GM19238 (cell line): Measurements from ENCODE around the gene SLC35G4.
"Not testable (repeated sequence)": the region's sequence is repeated elsewhere in the genome, so short reads cannot be mapped to it uniquely, and the experiment has no call there.

Experiments
- DNase-seq: peaks from one replicate; pipeline ENCODE4 v3.0.0; 2011; ENCODE audit warnings: low spot score; ENCODE audit not compliant: insufficient read length

Gene SLC35G4

DNA sequence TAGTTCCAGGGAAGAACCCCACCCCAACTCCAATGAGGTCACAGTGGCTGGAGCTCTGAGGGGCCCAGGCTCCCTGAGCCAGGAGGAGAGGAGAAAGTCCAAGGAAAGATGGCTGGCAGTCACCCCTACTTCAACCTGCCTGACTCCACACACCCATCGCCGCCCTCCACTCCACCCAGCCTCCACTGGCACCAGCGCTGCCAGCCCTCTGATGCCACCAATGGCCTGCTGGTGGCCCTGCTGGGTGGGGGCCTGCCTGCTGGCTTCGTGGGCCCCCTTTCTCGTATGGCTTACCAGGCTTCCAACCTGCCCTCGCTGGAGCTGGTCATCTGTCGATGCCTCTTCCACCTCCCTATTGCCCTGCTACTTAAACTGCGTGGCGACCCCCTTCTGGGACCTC, at the start of gene SLC35G4:
SLC35G4 (plus strand) TSS at position 109 of the 400 bp plus-strand sequence; CDS start at position 109, 0 bp downstream.
- DNase-seq: not testable (repeated sequence)

DNA sequence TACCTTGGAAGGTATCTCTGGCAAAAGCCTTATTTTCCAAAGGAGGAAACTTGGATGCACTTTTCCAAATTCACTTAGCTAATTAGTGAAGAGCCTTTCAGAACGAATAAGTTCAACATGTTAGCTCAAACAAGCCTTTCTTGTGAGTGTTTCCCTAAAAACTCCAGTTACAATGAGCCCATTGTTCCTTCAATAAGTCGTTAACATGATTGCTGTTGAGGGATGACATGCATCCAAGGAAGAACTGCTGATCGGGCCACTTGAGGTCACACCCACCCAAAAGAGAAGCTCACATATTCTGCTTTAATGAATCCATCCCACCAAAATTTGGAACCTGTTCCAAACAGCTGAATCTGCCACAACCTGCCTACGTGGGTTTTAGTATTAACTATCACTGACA, 48.1 kb upstream of the SLC35G4 start:
- DNase-seq: no peak

DNA sequence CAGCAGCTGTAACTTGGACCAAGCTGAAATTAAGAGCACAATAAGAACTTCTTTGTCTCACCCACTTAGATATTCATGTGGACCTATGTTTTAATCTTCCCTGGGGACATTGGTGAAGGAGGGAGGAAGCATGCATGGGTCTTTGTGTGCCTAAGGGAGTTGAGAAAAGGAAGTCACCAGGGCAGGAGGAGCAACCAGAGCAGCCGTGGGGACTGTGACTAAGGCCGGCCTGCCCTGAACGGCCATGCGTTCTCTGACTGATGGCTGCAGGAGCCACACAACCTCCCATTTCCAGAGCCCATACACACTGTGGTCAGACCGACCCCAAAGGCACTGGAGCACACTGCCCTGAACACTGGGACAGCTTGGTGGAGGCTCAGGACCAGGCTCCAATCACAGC, 43.7 kb upstream of the SLC35G4 start:
- DNase-seq: no peak

DNA sequence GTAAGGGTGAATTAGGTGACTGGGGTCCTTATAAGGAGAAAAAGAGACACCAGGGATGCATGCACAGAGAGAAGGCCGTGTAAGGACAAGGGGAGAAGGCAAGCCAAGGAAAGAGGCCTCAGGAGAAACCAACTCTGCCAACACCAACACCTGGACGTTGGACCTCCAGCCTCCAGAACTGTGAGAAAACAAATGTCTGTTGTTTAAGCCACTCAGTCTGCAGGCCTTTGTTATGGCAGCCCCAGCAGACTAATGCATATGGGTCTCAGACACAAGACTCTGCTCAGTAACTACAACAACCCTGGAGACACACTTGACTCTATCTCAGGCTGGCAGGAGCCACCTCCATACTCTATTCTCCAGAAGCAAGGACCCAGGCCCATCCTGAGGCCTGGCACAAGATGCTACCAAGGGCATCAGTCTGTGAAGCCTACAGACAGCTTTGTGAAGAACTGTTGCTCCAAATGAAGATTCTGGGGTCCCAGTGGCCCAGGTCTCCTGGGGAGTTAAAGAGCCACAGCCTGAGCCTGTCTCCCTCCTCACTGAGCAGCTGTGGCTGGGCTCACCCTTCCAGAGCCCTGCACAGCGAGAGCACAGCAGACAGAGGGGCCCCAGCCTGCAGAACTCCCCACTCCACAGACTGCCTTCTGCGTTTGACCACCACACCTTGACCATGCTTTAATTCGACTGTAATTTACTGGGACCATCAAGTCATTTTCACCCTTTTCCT, 43.0 kb upstream of the SLC35G4 start:
- DNase-seq: no peak

DNA sequence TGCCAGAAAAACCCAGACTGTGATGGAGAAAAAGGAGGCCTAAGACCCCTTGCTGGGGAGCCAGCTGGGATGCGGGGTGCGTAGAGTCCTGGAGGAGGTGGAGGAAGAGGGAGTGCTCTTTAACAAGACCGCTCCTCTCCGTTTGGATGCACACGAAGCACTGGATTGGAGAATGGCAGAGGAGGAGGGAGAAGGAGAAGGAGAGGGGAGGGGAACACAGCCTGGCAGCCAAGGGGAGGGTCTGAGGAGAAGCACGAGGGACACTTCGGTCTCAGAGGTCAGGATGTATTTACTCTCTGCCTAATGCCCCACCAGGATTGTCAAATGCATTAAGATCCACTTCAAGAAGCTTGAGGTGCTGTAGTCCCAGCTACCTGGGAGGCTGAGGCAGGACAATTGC, 42.0 kb upstream of the SLC35G4 start:
- DNase-seq: no peak

DNA sequence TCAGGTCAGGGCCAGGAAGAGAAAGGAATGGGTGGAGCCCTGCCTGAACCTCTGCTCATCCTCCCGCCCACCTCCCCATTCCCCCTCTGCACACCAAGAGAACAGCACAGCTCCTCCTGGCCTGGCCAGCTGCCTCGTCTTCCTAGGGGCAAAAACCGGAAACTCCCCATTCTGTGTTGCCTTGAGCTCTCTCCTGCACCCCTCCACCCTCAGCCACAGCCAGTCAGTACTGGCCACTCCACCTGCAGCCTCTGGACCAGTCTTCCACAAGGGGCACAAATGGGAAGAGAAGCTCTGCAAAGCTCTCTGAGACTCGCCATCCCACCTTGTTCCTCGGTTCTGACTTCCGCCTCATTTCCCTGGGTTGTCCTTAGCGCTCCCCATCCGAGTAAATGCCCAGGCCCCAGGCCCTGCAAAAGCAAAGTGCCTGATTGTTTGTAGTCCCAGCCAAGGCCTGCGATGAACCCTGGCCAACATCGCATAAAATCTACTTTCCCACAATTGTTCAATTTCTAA, 39.3 kb upstream of the SLC35G4 start:
- DNase-seq: no peak

DNA sequence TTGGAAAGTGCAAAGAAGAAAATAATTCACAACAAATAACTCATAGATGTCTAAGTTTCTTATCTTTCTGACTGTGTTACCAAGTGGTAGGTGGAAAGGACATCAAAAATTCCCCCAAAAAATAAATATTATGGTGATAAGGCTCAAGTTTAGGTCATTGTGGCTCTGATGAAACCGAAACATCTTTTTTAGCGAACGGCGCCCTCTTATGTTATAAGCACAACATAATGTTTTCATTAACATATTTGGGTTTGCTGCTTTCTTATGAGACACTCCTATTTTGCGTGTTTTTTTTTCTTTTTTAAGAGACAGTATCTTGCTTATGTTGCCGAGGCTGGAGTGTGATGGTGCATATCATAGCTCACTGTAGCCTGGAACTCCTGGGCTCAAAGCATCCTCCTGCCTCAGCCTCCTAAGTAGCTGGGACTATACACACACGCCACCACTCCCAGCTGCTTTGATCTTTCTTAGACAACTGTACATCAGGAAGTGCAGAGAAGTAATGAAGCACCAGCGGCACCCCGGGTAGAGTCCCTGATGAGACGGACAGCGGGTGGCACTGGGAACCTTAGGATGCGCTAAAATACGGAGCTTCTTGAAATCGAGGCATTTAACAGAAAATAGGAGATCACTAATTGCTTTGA, 38.5 kb upstream of the SLC35G4 start:
- DNase-seq: no peak

DNA sequence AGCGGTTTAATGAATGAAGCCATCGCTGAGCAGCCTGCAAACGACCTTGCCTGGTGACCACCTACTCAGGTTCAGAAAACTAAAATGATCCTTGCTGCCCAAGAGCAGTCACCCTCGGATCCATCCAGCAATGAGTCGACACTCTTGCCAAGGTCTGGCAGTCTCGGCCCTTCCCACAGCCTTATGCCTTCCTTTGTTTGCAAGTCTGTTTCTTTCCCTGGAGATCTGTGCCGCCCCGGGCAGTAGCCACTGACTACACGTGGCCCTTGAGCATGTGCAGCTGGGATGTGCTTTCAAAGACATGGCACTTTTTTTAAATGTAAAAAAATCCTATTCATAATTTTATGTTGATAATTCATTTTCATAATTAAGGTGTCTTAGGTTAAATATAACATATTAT, 37.2 kb upstream of the SLC35G4 start:
- no peak for DNase-seq

DNA sequence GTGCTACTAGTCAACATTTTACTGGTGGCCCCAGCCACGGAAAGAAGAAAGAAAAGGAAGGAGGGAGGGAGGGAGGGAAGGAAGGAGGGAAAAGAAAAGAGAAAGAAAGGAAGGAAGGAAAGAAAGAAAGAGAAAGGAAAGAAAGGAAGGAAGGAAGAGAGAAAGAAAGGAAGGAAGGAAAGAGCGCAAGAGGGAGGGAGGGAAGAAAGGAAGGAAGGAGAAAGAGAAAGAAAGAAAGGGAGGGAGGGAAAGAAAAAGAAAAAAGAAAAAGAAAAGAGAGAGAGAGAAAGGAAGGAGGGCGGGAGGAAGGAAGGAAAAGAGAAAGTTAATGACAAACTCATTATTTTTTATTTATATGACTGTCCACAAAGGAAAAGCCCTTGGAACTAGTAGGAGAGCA, 34.9 kb upstream of the SLC35G4 start:
- DNase-seq: no peak

DNA sequence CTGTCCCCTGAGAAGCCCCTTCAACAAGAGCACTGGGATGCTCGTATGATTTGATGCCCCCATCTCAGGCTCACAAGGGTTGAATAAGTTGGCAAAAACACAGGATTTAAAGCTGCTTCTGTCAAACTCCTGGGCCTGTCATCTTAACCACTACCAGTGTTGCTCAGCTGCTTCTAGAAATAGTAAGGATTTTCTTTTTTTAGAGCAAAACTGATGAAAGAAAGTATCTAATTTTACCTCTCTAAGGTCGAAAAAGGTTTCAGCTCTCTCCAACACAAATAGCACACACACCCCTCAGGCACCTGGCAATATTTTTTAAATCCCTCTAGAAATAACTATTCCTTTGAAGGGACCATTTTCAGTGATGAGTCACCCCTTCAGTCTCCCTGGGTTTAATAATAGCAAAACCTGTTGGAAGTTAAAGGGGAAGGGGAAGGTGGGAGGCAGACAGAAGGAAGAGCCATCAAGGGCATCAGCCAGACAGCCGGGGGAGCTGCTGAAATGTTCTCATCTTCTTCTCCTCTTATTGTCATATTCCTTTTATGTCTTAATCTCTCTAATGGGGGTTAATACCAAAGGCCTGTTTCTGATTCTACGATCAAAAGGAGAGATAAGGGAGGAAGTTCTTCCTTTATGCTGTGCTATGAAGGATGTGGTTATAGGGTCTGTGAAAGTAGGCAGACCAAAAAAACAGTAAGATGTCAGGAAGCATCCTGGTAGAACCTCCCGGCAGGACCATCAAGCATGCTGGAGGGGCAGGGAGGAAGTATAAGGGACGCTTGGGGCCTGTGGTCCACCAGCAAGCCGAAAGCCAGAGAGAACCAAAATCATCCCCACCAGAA, 31.9 kb upstream of the SLC35G4 start:
- DNase-seq: no peak

DNA sequence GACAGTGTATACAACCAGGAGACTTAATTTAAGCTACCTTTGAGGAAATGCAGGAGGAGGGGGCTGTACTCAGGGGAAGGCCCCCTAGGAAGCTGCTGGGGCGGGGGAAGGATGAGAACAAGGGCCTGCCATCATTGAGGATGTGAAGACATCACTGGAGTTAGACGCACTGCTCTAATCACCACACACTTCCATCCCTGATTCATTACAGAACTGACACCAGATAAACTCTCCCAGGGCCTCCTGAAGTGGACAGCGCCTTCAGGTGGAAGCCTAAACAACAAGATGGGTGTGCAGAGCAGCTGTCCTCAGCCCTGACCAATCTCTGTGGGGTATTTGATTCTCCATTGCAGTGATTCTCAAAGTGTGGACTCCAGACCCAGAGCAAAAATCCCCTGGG, 30.6 kb upstream of the SLC35G4 start:
- no peak for DNase-seq

DNA sequence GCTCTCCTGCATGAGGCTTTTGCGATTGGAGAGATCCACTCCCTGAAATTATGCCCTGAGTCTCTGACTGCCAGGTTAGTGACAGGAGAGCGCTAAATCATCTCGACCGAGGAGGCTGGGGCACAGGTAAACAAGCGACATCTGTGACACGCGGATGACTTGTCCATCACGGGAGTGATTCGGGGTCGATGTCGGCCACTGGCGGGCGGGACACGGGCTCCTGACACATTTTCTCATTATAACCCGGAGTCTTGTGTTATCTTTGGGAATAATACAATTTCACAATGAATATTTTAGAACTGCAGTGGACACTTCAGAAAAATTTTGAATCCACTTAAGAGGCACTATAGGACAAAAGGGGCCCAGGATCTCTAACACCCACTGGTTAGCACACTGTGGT, 29.5 kb upstream of the SLC35G4 start:
- no peak for DNase-seq

DNA sequence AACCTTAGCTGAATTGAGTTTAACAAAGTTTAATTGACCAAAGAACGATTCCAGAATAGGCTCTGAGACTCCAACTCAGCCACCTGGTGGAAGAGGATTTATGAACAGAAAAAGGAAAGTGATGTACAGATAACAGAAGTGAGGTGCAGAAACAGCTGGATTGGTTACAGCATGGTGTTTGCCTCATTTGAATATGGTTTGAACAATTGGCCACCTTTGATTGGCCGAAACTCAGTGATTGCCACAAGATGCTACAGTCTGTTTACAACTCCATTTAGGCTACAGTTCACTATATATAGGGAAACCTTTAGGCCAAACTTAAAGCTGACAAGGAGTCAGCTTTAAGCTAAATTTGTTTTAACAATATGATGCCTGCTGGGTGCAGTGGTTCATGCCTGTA, 28.1 kb upstream of the SLC35G4 start:
- no peak for DNase-seq

DNA sequence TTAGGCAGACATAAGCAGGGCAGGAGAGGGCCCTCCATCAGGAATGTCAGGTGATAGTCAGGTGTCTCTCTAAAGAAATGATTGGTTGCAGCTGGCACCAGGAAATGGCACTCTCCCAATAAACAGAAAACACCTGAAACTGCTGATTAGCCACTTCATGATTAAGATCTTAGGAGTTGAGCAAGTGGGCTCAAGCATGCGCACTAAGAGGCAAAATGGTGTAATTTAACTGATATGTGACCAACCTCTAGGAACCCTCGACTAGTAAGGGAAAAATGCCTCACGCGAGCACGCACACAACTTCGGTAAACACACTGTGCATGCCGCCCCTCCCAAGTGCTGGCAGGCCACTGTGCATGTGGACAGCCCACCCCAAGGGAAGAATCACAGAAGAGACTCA, 23.8 kb upstream of the SLC35G4 start:
- DNase-seq: no peak

DNA sequence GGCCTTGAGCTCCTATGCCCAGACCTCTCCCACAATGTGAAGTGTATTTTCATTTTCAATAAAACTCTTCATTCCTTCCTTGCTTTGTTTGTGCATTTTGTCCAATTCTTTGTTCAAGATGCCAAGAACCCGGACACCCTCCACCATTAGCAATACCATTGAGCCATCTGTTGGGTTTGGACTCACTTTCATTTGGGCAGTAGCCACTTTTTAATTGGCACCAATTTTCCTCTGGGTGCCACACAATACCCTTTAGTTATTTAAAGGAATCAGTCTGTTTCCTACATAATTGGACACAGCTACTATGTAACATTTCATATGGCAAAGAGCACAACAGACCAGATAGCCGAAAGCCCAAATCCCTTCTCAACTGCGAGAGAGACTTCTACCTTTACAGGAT, 22.5 kb upstream of the SLC35G4 start:
- DNase-seq: no peak

DNA sequence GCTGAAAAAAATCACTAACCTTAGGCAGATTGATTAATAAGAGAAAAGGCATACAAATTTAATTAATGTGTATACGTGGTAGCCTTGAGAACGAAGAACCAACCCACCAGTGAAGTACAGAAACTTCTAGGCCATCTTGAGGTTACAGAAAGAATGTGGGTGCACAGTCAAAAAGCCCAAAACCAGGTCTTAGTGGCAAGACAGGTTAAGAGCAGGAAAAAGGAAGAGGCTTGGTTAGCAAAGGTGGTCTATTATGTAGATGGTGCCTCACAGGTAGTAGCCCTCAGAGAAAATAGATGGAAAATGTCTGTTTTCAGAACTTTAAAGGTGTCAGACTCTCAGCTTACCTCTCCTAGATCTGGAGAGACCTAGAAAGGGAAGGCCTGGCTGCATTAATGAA, 22.0 kb upstream of the SLC35G4 start:
- DNase-seq: no peak

DNA sequence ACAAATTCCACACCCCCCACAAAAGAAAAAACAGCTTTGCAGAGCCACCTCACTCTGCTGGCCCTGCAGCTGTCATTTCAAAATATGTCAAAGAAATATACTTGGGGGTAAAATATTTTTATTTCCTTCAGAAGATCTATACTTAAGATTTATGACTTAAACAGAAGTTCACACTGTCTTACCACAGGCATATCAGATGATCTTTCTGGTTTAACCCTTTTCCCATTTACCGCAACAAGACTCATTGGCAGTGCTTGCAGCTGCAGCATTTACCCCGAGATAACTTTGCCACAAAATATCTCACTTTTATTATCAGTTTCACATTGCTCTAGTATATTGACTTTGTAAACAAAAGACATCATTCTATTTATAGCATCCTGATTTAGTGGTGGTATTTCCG, 21.6 kb upstream of the SLC35G4 start:
- no peak for DNase-seq

DNA sequence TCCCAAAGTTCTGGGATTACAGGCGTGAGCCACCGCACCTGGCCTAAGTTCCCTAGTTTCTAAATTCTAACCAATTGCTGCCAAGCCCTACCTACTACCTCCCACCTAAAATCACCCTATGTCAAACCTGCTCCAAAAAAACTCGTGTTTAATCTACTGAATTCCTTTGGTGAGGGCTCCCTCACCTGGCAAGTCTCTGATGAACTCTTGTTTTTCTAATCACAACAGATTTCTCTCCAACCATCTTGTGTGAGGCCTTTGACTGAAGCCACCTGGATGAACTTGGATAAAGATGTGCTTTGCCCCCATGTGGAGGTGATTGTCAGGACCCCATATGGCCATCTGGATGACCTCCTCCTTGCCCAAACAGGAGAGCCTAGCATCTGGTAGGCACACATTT, 17.4 kb upstream of the SLC35G4 start:
- DNase-seq: no peak

DNA sequence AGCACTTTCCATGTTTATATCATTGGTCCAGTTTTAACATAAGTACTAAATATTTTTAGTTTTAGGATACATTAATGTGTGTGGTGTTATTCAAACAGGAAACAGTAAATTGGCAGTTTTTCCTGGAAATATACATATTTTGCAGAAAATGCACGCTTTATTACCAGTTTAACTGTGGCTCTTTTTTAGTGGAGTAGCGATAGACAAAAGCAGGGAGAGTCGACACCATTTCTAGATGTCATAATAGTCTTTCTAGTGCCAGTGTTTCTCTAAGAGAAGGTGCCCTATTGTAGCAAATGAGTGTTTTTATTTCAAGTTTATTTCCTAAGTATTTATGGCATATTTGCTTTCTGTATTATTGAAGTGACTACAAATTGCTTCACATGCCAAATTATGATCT, 9.1 kb upstream of the SLC35G4 start:
- no peak for DNase-seq

DNA sequence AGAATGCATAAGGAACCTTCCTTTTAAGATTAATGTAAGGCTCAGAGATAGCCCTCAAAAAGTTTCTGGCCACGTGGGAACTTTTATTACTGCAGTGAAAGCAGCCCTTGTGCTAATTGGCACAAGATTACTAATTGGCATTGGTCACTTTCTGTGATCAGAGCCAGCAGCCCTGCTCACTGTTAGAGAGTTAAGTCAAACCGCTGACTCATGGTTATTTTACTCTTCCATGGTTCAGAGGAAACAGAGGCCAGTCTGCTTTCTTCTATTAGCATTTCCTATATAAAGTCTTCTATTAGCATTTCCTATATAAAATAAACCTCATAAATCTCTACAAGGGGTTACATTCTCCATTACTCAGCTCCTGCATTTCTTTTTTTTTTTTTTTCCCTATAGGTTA, 1.5 kb upstream of the SLC35G4 start:
- no peak for DNase-seq

DNA sequence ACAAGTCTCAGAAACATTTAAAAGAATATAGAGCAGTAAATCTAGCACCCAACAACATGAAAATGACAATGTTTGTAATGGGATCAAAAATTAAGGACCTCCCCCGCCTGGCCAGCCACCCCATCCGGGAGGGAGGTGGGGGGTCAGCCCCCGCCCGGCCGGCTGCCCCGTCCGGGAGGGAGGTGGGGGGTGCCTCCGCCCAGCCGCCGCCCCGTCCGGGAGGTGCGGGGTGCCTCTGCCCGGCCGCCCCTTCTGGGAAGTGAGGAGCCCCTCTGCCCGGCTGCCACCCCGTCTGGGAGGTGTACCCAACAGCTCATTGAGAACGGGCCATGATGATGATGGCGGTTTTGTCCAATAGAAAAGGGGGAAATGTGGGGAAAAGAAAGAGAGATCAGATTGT, 778 bp upstream of the SLC35G4 start:
- not testable (repeated sequence) for DNase-seq

DNA sequence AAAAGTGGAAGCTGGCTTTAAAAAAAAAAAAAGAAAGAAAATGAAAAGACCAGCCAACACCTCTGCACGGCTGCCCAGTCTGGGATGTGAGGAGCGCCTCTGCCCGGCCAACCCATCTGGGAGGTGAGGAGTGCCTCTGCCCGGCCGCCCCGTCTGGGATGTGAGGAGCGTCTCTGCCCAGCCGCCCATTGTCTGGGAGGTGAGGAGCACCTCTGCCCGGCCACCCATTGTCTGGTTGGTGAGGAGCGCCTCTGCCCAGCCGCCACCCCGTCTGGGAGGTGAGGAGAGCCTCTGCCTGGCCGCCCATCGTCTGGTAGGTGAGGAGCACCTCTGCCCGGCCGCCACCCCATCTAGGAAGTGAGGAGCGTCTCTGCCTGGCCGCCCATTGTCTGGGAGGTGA, 3.7 kb downstream of the SLC35G4 start:
- not testable (repeated sequence) for DNase-seq
